ENCODE results near the gene TPRG1.

The TPRG1 gene

DNA sequence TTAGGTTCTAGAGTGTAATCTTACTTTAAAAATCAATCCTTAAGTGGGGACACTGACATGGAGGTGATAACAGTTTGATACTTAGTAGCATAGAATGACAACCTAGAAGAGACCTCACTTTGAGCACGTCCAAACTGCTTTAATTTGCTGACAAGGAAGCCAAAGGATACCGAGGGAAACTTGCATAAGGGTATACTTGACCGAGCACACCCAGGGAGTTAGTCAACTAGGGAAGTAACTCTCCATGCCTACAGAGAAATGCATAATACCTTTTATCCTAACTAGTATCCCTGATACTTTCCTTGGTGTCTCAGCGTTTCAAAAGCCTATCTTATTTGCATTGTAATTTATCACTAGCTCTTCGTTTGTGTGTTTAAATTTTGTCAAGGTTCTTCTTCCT lies 5.5 kb upstream of the TPRG1 start:
- no peak for DNase-seq (ENCODE audit: low spot score)

DNA sequence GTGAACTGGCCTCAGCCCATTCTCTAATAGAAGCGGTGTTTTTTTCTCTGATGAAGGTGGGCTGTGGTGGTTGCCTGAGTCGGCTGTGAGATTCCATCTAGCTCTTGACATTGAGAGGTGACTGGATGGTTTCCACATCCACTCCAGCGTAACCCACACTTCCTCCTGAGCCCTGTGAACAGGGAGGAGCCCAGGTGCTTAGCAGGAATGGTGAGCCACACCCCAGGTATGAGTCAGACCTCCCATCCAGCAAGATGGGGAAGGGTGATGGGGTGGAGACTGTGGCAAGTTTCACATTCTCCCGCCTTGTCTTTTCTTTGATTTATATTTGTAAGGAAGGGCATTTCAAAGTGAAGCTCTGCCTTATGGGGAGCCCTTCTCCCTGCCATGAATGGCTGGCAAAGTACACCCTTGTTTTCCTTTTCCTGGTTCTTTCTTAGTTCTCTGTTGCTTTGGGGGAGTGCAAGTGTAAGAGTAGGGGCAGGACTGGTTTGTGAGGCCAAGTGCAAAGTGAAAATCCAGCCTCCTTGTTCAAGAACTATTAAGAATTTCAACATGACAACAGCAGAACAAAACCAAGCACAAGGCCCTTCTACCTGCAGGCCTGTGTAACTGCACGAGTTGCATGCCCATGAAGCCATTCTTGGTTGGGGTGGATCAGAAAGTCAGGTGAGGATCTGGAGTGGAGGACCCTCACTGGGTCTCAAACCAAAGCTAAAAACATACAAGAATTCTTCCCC lies 4.6 kb upstream of the TPRG1 start:
- DNase-seq (ENCODE audit: low spot score), result peak; percentile 13

GRCh38 chr3:189168711-189169110 lies 3.1 kb upstream of the TPRG1 start:
- no peak for DNase-seq (ENCODE audit: low spot score)

GRCh38 chr3:189169728-189170127 lies 2.0 kb upstream of the TPRG1 start:
- no peak for DNase-seq (ENCODE audit: low spot score)

DNA sequence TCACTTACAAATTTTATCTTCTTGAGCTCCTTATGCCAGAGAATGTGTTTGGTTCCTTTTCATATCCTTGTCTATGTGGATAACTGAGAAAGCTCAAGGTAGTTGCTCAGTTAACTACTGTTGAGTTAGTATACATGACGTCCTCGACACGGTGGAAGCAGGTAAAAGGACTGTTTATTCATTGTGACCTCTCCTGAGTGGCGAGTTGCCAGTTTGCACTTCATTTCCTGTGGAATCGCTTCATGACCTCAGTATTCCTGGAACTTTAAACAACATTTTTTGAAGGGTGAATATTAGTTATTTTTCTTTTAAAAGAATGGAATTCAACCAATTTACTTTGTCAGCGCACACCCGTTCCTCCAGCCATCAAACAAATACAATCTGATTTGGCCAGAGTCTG lies 1.2 kb upstream of the TPRG1 start:
- no peak for DNase-seq (ENCODE audit: low spot score)

DNA sequence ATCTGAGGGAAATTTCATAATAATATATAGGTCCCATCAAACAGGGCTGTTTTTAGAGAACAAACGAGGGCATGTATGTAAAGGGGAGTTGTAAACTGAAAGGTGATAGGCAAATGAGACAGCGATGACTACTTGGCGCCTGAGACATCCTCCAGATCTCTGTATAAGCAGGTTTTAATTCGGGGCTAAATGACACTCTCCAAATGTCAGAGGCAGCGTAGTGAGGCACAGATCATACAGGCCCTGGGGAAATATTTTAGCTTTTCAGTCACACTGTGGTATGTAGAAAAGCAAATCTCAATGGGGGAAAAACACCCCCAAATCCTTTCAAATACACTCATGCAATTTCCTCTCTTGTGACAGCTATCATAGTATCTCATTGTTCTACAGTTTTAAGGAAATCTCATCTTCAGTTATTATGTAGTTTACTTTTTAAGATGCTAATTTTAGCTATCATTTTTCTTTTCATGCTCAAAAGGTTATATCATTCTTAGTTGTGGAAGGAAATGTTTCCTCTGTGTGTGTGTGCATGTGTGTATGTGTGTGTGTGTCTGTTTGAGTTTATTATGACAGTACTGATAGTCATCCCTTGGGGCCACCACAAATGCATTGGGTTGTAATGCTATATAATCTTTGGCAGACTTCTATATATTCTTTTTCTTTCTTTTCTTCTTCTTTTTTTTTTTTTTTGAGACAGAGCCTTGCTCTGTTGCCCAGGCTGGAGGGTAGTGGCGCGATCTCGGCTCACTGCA lies 1.1 kb downstream of the TPRG1 start:
- no peak for DNase-seq (ENCODE audit: low spot score)

DNA sequence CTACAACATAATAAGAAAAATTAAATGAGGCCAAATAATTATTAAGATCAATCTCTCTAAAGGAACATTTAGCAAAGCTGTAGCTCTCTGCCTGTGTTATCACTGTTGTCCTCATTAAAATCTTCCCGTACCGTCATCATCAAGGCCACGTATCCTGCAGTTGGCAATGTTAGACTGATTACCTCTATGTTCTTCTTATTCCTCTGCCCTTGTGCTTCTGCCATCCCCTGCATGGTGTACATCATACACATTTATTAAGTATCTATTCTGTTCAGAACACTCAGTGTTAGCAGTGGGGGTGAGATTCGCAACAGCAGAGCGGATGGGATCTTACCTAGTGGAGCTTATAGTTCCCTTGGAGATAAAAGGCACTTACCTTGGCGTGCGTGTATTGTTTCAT lies 12.8 kb downstream of the TPRG1 start:
- DNase-seq (ENCODE audit: low spot score), result no peak

- DNase-seq (ENCODE audit: low spot score), result no peak
Observed at GRCh38 chr3:189186101-189186500, 14.3 kb downstream of the TPRG1 start.

- DNase-seq (ENCODE audit: low spot score), result no peak
Observed at GRCh38 chr3:189188466-189188865, 16.7 kb downstream of the TPRG1 start.

- DNase-seq (ENCODE audit: low spot score), result no peak
Observed at GRCh38 chr3:189192725-189193124, 21.0 kb downstream of the TPRG1 start.

DNA sequence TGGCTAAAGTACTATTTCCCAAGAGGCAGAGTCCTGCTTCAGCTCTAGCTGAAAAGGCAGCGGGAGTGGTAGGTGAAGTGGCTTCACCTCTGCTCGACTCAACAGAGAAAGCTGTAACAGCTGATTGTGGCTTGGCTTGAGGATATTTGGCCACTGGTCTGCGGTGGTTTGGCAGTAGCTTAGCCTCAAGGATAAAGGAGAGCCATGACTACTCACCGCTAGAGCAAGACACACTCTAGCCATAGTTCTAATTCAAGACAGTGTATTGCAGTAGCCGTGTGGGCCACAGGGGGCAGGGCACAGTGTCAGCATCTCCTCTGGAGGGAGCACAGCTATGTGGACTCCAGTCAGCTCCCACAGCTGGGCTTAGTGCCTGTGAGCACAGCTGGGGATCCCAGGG lies 23.5 kb downstream of the TPRG1 start:
- no peak for DNase-seq (ENCODE audit: low spot score)

- DNase-seq (ENCODE audit: low spot score), result no peak
Observed at GRCh38 chr3:189202106-189202505, 30.3 kb downstream of the TPRG1 start.

- no peak for DNase-seq (ENCODE audit: low spot score)
Observed at GRCh38 chr3:189202583-189202982, 30.8 kb downstream of the TPRG1 start.

- no peak for DNase-seq (ENCODE audit: low spot score)
Observed at GRCh38 chr3:189204167-189204866, 32.5 kb downstream of the TPRG1 start.

GRCh38 chr3:189204937-189205336 lies 33.2 kb downstream of the TPRG1 start:
- DNase-seq (ENCODE audit: low spot score), result no peak

DNA sequence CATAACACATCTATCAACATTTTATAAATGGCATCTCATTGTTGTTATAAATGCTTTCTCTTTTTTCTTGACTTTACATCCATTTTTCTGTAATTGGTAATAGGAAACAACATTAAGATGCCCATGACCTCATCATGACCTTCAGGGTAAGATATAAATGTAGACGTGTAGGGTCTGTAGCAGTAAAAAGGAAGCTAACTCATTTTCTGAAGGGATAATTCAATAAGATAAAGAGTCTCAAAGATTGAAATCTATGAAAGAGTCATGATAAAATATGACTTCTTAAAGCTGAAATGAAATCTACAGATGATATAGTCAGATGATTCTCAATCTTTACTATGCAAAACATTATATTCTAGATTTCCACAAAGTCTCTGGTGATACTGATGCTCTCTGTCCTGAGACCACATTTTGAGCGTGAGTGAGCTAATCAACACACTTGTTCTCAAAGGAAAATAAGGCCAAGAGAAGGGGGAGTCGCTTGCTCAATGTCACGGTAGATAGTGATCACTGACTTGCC lies 38.5 kb downstream of the TPRG1 start:
- no peak for DNase-seq (ENCODE audit: low spot score)

- DNase-seq (ENCODE audit: low spot score), result no peak
Observed at GRCh38 chr3:189212681-189213080, 40.9 kb downstream of the TPRG1 start.

DNA sequence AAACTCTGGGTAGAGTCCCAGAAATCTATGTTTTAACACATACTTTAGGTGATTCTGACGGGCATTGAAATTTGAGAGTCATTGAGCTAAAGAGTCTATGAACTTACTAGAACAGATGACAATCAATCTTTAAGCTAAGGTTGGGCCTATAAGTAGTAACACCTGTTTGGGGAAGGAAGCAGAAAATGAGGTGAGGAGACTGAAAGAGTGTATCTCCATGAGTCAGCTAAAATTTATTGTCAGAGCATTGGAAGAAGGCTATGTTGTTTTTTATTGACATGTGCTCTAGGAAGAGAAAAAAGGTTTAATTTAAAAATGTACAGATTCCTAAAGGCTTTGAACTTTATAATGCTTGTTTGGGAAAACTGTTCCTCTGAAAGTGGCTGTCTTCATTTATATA lies 42.9 kb downstream of the TPRG1 start:
- no peak for DNase-seq (ENCODE audit: low spot score)

GRCh38 chr3:189222927-189223636 lies 51.3 kb downstream of the TPRG1 start:
- DNase-seq (ENCODE audit: low spot score), result no peak

DNA sequence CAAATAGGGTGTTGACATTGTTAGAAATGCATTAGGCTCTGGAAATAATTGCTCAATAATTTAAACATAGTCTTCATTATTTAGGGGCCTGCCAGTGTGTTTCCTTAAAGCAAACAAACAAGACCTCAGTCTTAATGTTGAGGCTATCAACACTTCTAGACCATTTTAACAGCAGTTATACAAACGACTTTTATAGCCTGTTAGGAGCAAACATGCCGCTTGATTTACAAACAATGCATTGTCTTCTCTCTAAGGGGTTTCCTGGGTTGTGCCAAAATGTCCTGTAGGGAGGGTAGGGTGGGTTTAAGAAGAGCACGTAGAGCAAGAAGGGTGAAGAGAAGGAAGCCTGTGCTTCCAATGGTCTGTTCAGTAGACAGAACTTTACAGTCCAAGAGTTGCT lies 53.7 kb downstream of the TPRG1 start:
- DNase-seq (ENCODE audit: low spot score), result no peak

GRCh38 chr3:189227249-189227648 lies 55.5 kb downstream of the TPRG1 start:
- no peak for DNase-seq (ENCODE audit: low spot score)

- DNase-seq (ENCODE audit: low spot score), result no peak
Observed at GRCh38 chr3:189229196-189229828, 57.5 kb downstream of the TPRG1 start.

Measured in HuH-7.5 (cell line).